ENCODE measurements around the gene CDC73.

DNA sequence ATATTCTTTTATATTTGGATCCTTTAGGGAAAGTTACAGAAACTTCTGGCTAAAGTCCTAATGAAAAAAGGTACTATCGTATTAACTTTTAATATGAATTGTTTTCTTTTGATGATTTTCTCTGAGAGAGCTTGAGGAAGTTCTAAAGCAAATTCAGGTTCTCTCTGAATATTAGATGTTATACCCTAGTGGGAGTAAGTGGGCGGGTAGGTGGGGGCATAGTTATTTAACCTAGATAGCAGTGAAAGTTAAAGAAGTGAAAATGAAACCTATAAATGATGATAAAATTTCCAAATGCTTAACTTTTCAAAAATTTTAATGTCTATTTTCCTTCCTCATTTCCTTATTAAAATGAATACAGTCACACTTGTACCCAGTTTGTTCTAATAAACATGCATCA is 90.8 kb downstream of the CDC73 start:
- TF ChIP-seq, protein P1, sequence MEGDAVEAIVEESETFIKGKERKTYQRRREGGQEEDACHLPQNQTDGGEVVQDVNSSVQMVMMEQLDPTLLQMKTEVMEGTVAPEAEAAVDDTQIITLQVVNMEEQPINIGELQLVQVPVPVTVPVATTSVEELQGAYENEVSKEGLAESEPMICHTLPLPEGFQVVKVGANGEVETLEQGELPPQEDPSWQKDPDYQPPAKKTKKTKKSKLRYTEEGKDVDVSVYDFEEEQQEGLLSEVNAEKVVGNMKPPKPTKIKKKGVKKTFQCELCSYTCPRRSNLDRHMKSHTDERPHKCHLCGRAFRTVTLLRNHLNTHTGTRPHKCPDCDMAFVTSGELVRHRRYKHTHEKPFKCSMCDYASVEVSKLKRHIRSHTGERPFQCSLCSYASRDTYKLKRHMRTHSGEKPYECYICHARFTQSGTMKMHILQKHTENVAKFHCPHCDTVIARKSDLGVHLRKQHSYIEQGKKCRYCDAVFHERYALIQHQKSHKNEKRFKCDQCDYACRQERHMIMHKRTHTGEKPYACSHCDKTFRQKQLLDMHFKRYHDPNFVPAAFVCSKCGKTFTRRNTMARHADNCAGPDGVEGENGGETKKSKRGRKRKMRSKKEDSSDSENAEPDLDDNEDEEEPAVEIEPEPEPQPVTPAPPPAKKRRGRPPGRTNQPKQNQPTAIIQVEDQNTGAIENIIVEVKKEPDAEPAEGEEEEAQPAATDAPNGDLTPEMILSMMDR (IDR thresholded peaks at IDR 0.05), result no peak
- TF ChIP-seq EZH2phosphoT487 (IDR thresholded peaks at IDR 0.05), result no peak
